Stimulated activated naive CD4-positive, alpha-beta T cell (primary cell): Measurements from ENCODE around the gene WDTC1.
A peak's percentile ranks its signal among the peaks of the same experiment; 100 is the strongest.

Source experiments
- DNase-seq, 6 experiments: peaks; one replicate each; lab custom pipeline; 2025; lab: John Stamatoyannopoulos, UW

WDTC1 gene

GRCh38 chr1:27335506-27336422, 101.3 kb downstream of the WDTC1 start:
- no peak for DNase-seq

GRCh38 chr1:27336756-27337155, 102.3 kb downstream of the WDTC1 start:
- DNase-seq, result no peak

- no peak for DNase-seq
Observed at GRCh38 chr1:27338751-27339150, 104.3 kb downstream of the WDTC1 start.

- no peak for DNase-seq
Observed at GRCh38 chr1:27339213-27339612, 104.8 kb downstream of the WDTC1 start.

- peak; percentile 25 to 64 (median 50) for DNase-seq
Observed at GRCh38 chr1:27341525-27342252, 107.3 kb downstream of the WDTC1 start, which contains the start of gene SYTL1. Gene SYTL1 (plus strand): TSS chr1:27342022. CDS start chr1:27345335, 3,313 bp downstream.

GRCh38 chr1:27342391-27342777, 108.0 kb downstream of the WDTC1 start:
- peak in 2 of 6 experiments; percentile 32 to 40 for DNase-seq

GRCh38 chr1:27342778-27343638, 108.6 kb downstream of the WDTC1 start:
- DNase-seq, result peak; percentile 56 to 80 (median 70)

GRCh38 chr1:27343639-27344025, 109.2 kb downstream of the WDTC1 start:
- DNase-seq, result no peak

- no peak for DNase-seq
Observed at GRCh38 chr1:27345272-27345671, 110.8 kb downstream of the WDTC1 start.

GRCh38 chr1:27346357-27346756, 111.9 kb downstream of the WDTC1 start:
- DNase-seq, result no peak

- no peak for DNase-seq
Observed at GRCh38 chr1:27346991-27347624, 112.7 kb downstream of the WDTC1 start.

- DNase-seq, result peak in 4 of 6 experiments; percentile 19 to 44 (median 26)
Observed at GRCh38 chr1:27348861-27349783, 114.7 kb downstream of the WDTC1 start.

GRCh38 chr1:27349784-27350662, 115.6 kb downstream of the WDTC1 start:
- DNase-seq, result no peak

GRCh38 chr1:27350663-27351540, 116.5 kb downstream of the WDTC1 start:
- DNase-seq, result no peak

- no peak for DNase-seq
Observed at GRCh38 chr1:27351541-27352107, 117.2 kb downstream of the WDTC1 start.

GRCh38 chr1:27353166-27353565, 118.7 kb downstream of the WDTC1 start:
- no peak for DNase-seq

GRCh38 chr1:27353629-27354028, 119.2 kb downstream of the WDTC1 start:
- no peak for DNase-seq

GRCh38 chr1:27355683-27356082, 121.3 kb downstream of the WDTC1 start:
- no peak for DNase-seq
